Measurements from ENCODE around the gene MCF2L.

- TF ChIP-seq EZH2phosphoT487 (IDR thresholded peaks at IDR 0.05; ENCODE audit: low read depth) = no peak
- no peak for TF ChIP-seq CTCF (IDR thresholded peaks at IDR 0.05; ENCODE audit: low read depth, low read length)
Measured at GRCh38 chr13:112999414-113000177, 30.6 kb downstream of the MCF2L start.

All from OCI-LY3 (cell line).